Epithelial cell of proximal tubule (primary cell): Measurements from ENCODE around the gene NCR2. TPM values are rescaled to one million over a fixed set of nuclear protein-coding genes. Genes with fewer than 3 reads are reported as not detected.

Source experiments
- DNase-seq: peaks from one replicate; pipeline ENCODE4 v3.0.0-alpha.2; 2011; ENCODE audit warnings: low read depth
- H3K4me3 ChIP-seq: 2 replicates; pipeline ENCODE4 v1.5.1; 2011; ENCODE audit warnings: low read depth, mild to moderate bottlenecking, low read length
- CTCF ChIP-seq: conservative IDR thresholded peaks from 2 replicates; pipeline ENCODE4 v1.5.1; 2012; ENCODE audit warnings: low read depth, mild to moderate bottlenecking, low read length
- total RNA-seq: library from RNA; depleted of rRNA; stranded (reverse); fragments of >200 nt; gene quantifications from 2 replicates; pipeline ENCODE4 v1.2.3, GENCODE V29; 2015

Gene NCR2
- total RNA-seq, 1 donor from 2014 or later, result not detected

- no peak for TF ChIP-seq CTCF
- H3K4me3 ChIP-seq, result no peak overlapping the region
- no peak for DNase-seq
Measured at GRCh38 chr6:41346441-41346840, 11.0 kb downstream of the NCR2 start.

- TF ChIP-seq CTCF, result no peak
- no peak overlapping the region for H3K4me3 ChIP-seq
- DNase-seq, result no peak
Measured at GRCh38 chr6:41347378-41348050, 12.1 kb downstream of the NCR2 start.

- no peak for TF ChIP-seq CTCF
- no peak overlapping the region for H3K4me3 ChIP-seq
- DNase-seq, result no peak
Measured at GRCh38 chr6:41348934-41349333, 13.5 kb downstream of the NCR2 start.

- H3K4me3 ChIP-seq, result no peak overlapping the region
- no peak for TF ChIP-seq CTCF
- DNase-seq, result no peak
Measured at GRCh38 chr6:41352396-41352795, 17.0 kb downstream of the NCR2 start.

- no peak overlapping the region for H3K4me3 ChIP-seq
- no peak for TF ChIP-seq CTCF
- no peak for DNase-seq
Measured at GRCh38 chr6:41352907-41353306, 17.5 kb downstream of the NCR2 start.

GRCh38 chr6:41353333-41353732, 17.9 kb downstream of the NCR2 start:
- H3K4me3 ChIP-seq, result no peak overlapping the region
- DNase-seq, result no peak
- no peak for TF ChIP-seq CTCF

GRCh38 chr6:41355952-41356351, 20.5 kb downstream of the NCR2 start:
- DNase-seq, result no peak
- no peak overlapping the region for H3K4me3 ChIP-seq
- no peak for TF ChIP-seq CTCF
